KMS-11 (cell line): ENCODE data around the gene HMX1.

Source experiments
- H2AFZ ChIP-seq: fragments of 200-600 bp; sonication (generic); 2 replicates; pipeline ENCODE4 v1.6.1; 2016; ENCODE audit warnings: antibody characterized with exemption, mixed run types, low read depth
- H3K27ac ChIP-seq: fragments of 200-600 bp; sonication (generic); 2 replicates; pipeline ENCODE4 v1.6.1; 2016; ENCODE audit warnings: mild to moderate bottlenecking, mixed run types
- H3K27me3 ChIP-seq: fragments of 200-600 bp; sonication (generic); 2 replicates; pipeline ENCODE4 v1.6.1; 2017; ENCODE audit warnings: mild to moderate bottlenecking, low read depth, mixed run types, moderate library complexity; ENCODE audit not compliant: insufficient read depth
- H3K36me3 ChIP-seq: fragments of 200-600 bp; sonication (generic); 2 replicates; pipeline ENCODE4 v1.6.1; 2017; ENCODE audit warnings: mild to moderate bottlenecking, mixed run types; ENCODE audit not compliant: insufficient read depth
- H3K4me1 ChIP-seq: fragments of 200-600 bp; sonication (generic); 2 replicates; pipeline ENCODE4 v1.6.1; 2016; ENCODE audit warnings: mild to moderate bottlenecking, low read depth, mixed run types; ENCODE audit not compliant: poor library complexity, severe bottlenecking
- H3K4me2 ChIP-seq: fragments of 200-600 bp; sonication (generic); 2 replicates; pipeline ENCODE4 v1.7.0; 2016; ENCODE audit warnings: mild to moderate bottlenecking, mixed run types
- H3K4me3 ChIP-seq: fragments of 200-600 bp; sonication (generic); IDR thresholded peaks from 2 replicates; pipeline ENCODE4 v1.6.1; 2017; ENCODE audit warnings: low read depth, low read length, mixed read lengths; ENCODE audit not compliant: insufficient read depth
- H3K79me2 ChIP-seq: fragments of 200-600 bp; sonication (generic); 2 replicates; pipeline ENCODE4 v1.6.1; 2016; ENCODE audit warnings: low read depth, mixed run types; ENCODE audit not compliant: insufficient read depth
- H3K9ac ChIP-seq: fragments of 200-600 bp; sonication (generic); 2 replicates; pipeline ENCODE4 v1.6.1; 2016; ENCODE audit warnings: mild to moderate bottlenecking, mixed run types
- H4K20me1 ChIP-seq: fragments of 200-600 bp; sonication (generic); 2 replicates; pipeline ENCODE4 v1.6.1; 2016; ENCODE audit warnings: mild to moderate bottlenecking, mixed run types; ENCODE audit not compliant: insufficient read depth
- CTCF ChIP-seq: fragments of 200-600 bp; sonication (generic); conservative IDR thresholded peaks from 2 replicates; pipeline ENCODE4 v1.6.1; 2017; ENCODE audit warnings: low read depth, mild to moderate bottlenecking, antibody characterized with exemption, low read length, moderate library complexity, mixed read lengths

Gene HMX1

GRCh38 chr4:8900588-8900987 lies 28.9 kb upstream of the HMX1 start:
- H3K4me2 ChIP-seq, result no peak overlapping the region
- no peak overlapping the region for H3K27ac ChIP-seq
- H3K79me2 ChIP-seq, result no peaks in the 10 kb centered on the region
- no peaks in the 10 kb centered on the region for H3K36me3 ChIP-seq
- no peaks in the 10 kb centered on the region for H4K20me1 ChIP-seq
- no peak overlapping the region for H3K9ac ChIP-seq
- no peaks in the 10 kb centered on the region for H3K4me1 ChIP-seq
- no peaks in the 10 kb centered on the region for H3K27me3 ChIP-seq
- H2AFZ ChIP-seq, result no peak overlapping the region
- no peak for TF ChIP-seq CTCF
- no peak overlapping the region for H3K4me3 ChIP-seq

GRCh38 chr4:8898419-8898818 lies 26.8 kb upstream of the HMX1 start:
- Histone ChIP-seq H3K4me1 (no peaks in the 10 kb centered on the region), H2AFZ (no peak overlapping the region), H3K9ac (no peak overlapping the region), H3K79me2 (no peaks in the 10 kb centered on the region), H3K27me3 (no peaks in the 10 kb centered on the region), H3K4me3 (no peak overlapping the region), H3K36me3 (no peaks in the 10 kb centered on the region), H4K20me1 (no peaks in the 10 kb centered on the region), H3K27ac (no peak overlapping the region), H3K4me2 (no peak overlapping the region)
- no peak for TF ChIP-seq CTCF

- Histone ChIP-seq H3K27me3 (no peaks in the 10 kb centered on the region), H3K9ac (no peak overlapping the region), H4K20me1 (no peaks in the 10 kb centered on the region), H2AFZ (no peak overlapping the region), H3K4me2 (no peak overlapping the region), H3K4me3 (no peak overlapping the region), H3K27ac (no peak overlapping the region), H3K36me3 (no peaks in the 10 kb centered on the region), H3K79me2 (no peaks in the 10 kb centered on the region), H3K4me1 (no peaks in the 10 kb centered on the region)
- no peak for TF ChIP-seq CTCF
Measured at GRCh38 chr4:8897251-8898167, 25.9 kb upstream of the HMX1 start.

- no peak for TF ChIP-seq CTCF
- Histone ChIP-seq H3K9ac (no peak overlapping the region), H4K20me1 (no peaks in the 10 kb centered on the region), H3K27me3 (no peaks in the 10 kb centered on the region), H3K36me3 (no peaks in the 10 kb centered on the region), H3K27ac (no peak overlapping the region), H3K4me1 (no peaks in the 10 kb centered on the region), H3K79me2 (no peaks in the 10 kb centered on the region), H2AFZ (no peak overlapping the region), H3K4me2 (no peak overlapping the region), H3K4me3 (no peak overlapping the region)
Measured at GRCh38 chr4:8896506-8896905, 24.9 kb upstream of the HMX1 start.
